Hypothalamus (tissue), 51 donors: ENCODE measurements around the gene SPINK13.
"Not testable (repeated sequence)": the region's sequence is repeated elsewhere in the genome, so short reads cannot be mapped to it uniquely, and the experiment has no call there.

Experiments
- DNase-seq, 51 donors: peaks; one replicate each; lab custom pipeline; 2025; lab: John Stamatoyannopoulos, UW

Gene SPINK13, protein sequence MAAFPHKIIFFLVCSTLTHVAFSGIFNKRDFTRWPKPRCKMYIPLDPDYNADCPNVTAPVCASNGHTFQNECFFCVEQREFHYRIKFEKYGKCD

DNA sequence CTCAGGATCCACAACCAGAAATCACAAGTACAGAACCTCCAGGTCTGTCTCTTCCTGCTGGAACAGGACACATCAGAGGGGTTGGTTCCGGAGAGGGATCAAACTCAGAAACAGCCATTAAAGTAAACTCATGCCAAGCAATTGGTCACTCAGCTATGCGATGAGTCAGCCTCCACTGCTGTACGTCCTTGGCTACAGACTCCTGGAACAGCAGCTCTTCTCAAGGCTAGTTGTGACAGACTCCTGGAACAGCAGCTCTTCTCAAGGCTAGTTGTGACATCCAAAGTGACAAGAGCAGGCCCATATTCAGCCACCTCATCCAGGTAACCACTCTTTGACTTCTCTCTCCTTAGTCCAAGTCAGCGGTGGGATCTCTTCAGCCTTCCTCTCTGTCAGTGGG, at the start of gene SPINK13:
SPINK13 (plus strand) TSS at position 229 of the 400 bp plus-strand sequence. CDS start 1,279 bp downstream, outside the sequence.
- DNase-seq, result no peak

DNA sequence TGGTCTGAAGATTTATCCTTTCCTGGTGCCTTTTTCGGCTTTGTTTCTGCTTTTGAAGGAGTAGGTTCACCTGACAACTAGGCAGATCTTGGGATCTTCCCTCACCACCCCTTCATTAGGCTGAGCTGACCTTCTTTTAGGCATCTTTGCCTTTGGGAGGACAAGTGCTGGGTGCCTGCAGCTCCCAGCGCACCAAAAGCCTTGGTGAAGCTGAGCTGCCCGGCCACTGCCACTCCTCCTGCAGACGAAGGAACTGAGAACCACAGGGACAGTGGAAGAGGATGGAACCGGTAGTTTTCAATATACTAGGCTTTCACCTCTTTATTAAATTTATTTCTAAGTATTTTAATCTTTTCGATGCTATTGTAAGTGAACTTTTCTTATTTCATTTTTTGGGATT, 47.1 kb upstream of the SPINK13 start:
- no peak for DNase-seq

DNA sequence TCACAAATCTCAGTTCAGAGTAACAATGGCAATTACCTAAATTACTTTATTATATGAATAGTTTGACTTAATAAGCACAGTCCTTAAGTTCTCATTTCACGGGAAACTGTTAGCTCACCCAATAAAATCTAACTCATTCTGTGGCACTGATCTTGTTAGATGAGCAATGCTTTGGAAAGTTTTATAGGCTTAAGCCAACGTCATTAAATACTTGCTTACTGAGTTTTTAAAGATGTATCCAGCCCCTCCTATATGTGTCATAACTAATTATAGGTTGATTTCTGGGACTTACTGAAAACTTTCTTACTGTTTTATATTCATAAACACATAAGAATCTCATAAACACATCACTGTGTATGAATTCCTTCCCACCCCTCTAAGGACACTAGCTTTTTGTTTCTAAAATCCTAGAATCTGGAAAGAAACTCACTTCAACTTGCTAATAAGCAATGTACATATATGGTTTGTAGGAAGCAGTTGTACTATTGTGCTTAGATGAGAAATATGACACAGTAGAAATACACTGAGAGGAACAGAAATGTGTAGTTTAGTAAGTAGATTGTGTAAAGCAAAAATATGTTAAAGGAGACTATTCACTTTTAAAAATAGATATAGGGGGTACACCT, 44.4 kb upstream of the SPINK13 start:
- no peak for DNase-seq

DNA sequence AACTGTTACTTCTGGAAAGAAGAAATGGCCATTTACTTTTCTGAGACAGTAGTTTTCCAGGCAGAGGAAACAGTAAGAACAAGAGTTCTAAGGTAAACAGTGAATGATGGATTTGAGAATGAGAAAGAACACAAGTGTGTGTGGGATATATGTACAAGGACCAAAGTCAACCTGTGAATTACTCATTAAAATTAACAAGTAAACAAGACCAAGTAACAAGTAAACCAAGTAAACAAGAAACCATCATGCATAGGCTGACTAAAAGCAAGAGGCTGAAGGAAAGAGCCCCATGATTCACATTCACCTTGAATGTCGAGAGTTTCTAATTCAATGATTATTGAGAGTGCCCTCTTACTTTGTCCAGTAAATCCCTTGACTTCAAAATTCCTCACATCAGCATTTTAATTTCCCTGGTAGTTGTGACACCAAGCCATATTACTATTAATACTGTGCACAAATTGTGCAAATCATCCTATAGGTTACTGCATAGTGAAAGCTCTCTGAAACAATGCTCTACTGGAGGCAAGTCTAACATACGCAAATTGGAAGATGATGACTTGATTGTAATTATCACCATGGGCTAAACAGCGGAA, 40.1 kb upstream of the SPINK13 start:
- DNase-seq, result no peak

DNA sequence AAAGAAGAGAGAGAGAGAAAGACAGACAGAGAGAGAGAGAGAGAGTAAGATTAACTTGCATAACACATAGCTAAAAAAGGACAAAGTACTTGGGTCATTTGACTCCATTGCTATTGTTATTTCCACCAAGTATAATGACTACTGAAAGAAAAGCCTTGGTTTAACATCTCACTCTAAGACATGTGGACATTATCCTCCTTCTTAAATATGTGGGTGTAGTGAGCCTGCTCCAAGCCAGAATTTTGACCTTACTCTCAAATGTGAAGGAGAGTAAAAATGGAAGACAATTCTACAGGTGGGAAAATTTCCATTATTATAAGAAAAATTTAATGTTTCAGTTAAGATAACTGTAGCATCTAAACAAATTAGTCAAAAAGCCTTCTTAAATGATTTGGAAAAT, 38.8 kb upstream of the SPINK13 start:
- DNase-seq, result no peak

- DNase-seq, result no peak
These were observed 38.4 kb upstream of the SPINK13 start for GRCh38 chr5:148230240-148230639.

DNA sequence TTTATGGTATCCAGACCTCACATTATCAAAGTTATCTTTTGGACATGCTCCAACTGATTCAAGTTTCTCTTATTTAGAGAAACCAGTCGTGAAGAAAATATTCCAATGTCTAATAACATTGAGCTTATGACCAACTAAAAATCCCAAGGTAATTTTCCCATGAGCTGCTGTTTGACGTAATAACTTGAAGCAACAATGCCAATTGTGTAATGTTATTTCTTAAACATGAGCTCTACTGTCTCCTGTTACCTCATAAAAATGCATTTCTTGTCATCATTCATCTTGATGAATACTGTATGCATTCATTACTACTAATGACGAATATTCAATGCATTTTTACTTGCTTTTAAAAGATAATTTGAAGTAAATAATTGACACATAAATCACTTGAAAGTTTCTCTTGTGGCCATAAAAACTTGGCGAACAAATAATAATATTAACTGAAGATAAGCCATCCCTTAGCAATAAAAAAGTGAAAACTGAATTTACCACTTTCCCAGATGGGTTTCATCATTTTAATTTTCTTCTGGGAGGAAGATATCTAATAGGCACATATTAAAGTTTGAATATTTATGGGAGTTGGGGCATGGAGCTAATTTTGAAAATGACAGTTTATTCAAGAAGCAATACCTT, 30.7 kb upstream of the SPINK13 start:
- DNase-seq, result no peak

- DNase-seq, result no peak
These were observed 30.2 kb upstream of the SPINK13 start, which contains the start of gene MARCOL for GRCh38 chr5:148238418-148238794. Gene MARCOL, plus strand, starts transcription at chr5:148238525. Its CDS starts 73 bp downstream, at chr5:148238598.

- DNase-seq, result no peak
These were observed 19.7 kb upstream of the SPINK13 start for GRCh38 chr5:148248894-148249293.

DNA sequence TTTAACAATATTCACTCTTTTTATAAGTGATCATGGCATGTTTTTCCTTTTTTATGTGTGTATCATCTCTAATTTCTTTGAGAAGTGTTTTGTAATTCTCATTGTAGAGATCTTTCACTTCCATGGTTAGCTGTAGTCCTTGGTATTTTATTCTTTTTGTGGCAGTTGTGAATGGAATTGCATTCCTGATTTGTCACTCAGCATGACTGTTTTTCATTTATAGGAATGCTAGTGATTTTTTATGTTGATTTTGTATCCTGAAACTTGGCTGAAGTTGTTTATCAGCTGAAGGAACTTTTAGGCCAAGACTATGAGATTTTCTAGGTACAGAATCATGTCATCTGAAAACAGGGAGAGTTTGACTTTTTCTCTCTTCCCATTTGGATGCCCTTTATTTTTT, 13.1 kb upstream of the SPINK13 start:
- no peak for DNase-seq

DNA sequence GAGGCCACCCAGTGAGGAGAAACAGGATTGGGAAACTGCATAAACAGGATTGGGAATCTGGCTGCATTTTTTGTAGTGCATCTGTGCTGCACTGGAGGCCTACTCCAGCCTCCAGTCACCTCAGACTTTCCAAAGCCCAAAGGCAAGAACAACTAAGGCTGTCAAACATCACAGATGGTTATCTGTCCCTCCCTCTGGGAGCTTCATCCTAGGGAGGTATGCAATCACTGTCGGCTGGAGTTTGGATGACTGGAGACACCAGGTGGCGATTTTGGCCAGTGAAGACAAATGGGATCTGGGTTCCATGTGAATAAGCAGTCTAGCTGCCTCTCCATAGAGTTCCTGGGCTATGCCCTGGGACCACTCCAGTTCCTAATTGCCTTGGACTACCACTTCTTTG, 9.3 kb upstream of the SPINK13 start:
- DNase-seq, result no peak

DNA sequence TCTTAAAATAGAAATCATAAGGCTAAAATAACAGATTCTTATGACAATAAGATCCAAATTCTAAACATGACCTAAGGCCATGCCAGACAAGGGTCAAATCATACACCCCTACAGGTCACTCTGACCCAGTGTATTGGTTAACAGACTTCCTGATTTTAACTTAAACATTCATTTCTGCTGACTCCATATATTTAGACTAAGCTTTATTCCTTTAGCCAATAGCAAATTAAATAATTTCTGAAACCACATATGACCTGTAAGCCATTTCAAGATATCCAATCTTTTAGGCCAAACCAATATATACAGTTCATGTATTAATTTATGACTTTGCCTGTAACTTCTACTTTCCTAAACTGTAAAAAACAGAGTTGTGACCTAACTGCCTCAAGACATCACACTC, 7.4 kb upstream of the SPINK13 start:
- no peak for DNase-seq

DNA sequence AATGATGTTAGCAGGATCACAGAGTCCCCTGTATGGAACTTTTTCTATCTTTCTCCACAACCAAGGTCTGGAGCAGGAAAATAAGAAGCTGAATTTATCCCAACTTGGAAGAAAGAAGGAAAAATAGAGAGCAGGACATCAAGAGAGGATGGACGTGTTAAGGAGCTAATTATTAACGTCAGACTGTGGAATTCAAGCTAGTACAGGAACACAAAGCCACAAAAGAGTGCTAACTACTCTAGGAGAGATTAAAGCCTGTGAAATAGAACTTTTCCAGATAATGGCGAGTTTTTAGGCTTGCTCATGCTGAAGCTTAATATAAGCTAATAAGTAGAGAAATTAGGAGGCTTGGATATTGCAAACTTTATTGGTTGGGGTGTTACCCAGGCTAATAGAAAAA, 632 bp upstream of the SPINK13 start:
- DNase-seq, result no peak

- DNase-seq, result not testable (repeated sequence)
These were observed 6.5 kb downstream of the SPINK13 start for GRCh38 chr5:148275129-148275528.

DNA sequence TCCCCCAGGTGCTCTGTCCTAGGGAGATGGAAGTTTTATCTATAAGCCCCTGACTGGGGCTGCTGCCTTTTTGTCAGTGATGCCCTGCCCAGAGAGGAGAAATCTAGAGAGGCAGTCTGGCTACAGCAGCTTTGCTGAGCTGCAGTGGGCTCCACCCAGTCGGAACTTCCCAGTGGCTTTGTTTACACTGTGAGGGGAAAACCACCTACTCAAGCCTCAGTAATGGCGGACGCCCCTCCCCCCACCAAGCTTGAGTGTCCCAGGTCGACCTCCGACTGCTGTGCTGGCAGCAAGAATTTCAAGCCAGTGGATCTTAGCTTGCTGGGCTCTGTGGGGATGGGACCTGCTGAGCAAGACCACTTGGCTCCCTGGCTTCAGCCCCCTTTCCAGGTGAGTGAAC, 12.3 kb downstream of the SPINK13 start:
- DNase-seq, result not testable (repeated sequence)

DNA sequence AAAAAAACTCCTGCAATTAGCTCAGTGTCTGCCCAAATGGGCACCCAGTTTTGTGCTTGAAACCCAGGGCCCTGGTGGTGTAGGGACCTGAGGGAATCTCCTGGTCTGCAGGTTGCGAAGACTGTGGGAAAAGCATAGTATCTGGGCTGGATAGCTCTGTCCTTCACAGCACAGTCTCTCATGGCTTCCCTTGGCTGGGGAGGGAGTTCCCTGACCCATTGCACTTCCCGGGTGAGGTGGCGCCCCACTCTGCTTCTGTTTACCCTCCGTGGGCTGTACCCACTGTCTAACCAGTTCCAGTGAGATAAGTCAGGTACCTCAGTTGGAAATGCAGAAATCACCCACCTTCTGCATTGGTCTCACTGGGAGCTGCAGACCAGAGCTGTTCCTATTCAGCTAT, 12.7 kb downstream of the SPINK13 start:
- not testable (repeated sequence) for DNase-seq

- DNase-seq, result peak in 2 of 51 donors; percentile 6 to 20
These were observed 21.9 kb downstream of the SPINK13 start for GRCh38 chr5:148290271-148291195.

DNA sequence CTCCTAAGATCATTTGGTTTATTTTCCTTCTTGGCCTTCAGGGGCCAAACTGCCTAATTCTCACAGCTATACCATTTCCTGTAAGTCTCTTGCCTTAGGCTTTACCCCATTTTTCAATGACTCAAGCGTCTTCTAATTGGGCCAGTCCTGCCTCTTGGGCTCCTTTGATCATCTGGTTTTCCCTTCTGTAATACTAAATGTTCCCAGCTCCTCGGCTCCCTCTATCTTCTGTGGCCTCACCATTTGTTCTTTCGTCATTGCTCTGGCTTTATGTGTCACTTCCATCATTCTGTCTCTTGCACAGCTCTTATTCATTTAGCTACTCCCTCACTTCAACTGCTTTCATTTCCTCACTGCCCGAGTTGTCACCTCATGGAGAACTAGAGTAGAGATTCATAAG, 29.1 kb downstream of the SPINK13 start:
- no peak for DNase-seq

- DNase-seq, result no peak
These were observed 37.9 kb downstream of the SPINK13 start for GRCh38 chr5:148306446-148306845.

DNA sequence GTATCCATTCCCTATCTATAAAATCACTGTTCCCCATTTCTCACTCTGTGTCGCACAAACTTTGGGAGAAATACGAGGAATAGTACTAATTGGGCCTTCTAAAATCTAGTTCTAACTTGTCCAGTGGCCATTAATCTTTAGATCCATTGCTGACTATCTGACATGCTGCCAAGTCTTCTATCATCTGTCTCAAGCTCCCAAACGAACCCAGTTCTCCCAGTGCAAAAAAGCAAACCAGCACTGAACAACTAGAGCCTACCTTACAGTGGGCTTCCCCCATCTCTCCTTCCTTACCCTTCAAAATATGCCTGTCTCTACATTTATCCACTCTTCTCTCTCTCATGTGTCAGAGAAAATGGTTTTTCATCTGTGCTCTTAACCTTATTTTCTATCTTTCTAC, 40.4 kb downstream of the SPINK13 start:
- DNase-seq, result no peak

GRCh38 chr5:148309746-148310145, 41.2 kb downstream of the SPINK13 start:
- DNase-seq, result no peak
